Measurements from ENCODE around the gene KCND2. TPM values are rescaled to one million over a fixed set of nuclear protein-coding genes. Genes with fewer than 3 reads are reported as not detected.
"Not testable (repeated sequence)": the region's sequence is repeated elsewhere in the genome, so short reads cannot be mapped to it uniquely, and the experiment has no call there.

Gene KCND2
- total RNA-seq, 2 donors from 2014 or later: 3.5 to 7.0 TPM

GRCh38 chr7:120774481-120774880, 501.5 kb downstream of the KCND2 start:
- DNase-seq (ENCODE audit: low spot score): no peak
- intact Hi-C loops (cut with DNase I): no loop called here

- no peak for DNase-seq (ENCODE audit: low spot score)
- intact Hi-C loops (cut with DNase I): no loop called here
Measured at GRCh38 chr7:120775755-120776154, 502.8 kb downstream of the KCND2 start.

- DNase-seq (ENCODE audit: low spot score); intact Hi-C loops (cut with DNase I): not testable (repeated sequence)
Measured at GRCh38 chr7:120779078-120779477, 506.1 kb downstream of the KCND2 start.

GRCh38 chr7:120780451-120780850, 507.5 kb downstream of the KCND2 start:
- intact Hi-C loops (cut with DNase I); DNase-seq (ENCODE audit: low spot score): not testable (repeated sequence)

- intact Hi-C loops (cut with DNase I): no loop called here
Measured at GRCh38 chr7:120780938-120781337, 508.0 kb downstream of the KCND2 start.

GRCh38 chr7:120781924-120782323, 508.9 kb downstream of the KCND2 start:
- DNase-seq (ENCODE audit: low spot score); intact Hi-C loops (cut with DNase I): not testable (repeated sequence)

More at GRCh38 chr7:120780938-120781337, 508.0 kb downstream of the KCND2 start:
- DNase-seq (ENCODE audit: low spot score): no peak

- intact Hi-C loops (cut with DNase I): no loop called here
Measured at GRCh38 chr7:120783273-120783672, 510.3 kb downstream of the KCND2 start.

GRCh38 chr7:120783721-120784120, 510.7 kb downstream of the KCND2 start:
- no peak for DNase-seq (ENCODE audit: low spot score)
- intact Hi-C loops (cut with DNase I): no loop called here

More at GRCh38 chr7:120783273-120783672, 510.3 kb downstream of the KCND2 start:
- DNase-seq (ENCODE audit: low spot score): no peak

- DNase-seq (ENCODE audit: low spot score): no peak
- intact Hi-C loops (cut with DNase I): no loop called here
Measured at GRCh38 chr7:120785095-120785494, 512.1 kb downstream of the KCND2 start.

GRCh38 chr7:120792091-120792860, 519.3 kb downstream of the KCND2 start:
- intact Hi-C loops (cut with DNase I): loop anchor here in 1 of 2 donors (10.0 kb wide), 1 partner anchor 153 kb away; no protein-coding TSS in a partner anchor
- peak; percentile 91 for DNase-seq (ENCODE audit: low spot score)

GRCh38 chr7:120792861-120793130, 519.8 kb downstream of the KCND2 start:
- no peak for DNase-seq (ENCODE audit: low spot score)
- intact Hi-C loops (cut with DNase I): loop anchor here in 1 of 2 donors (10.0 kb wide), 1 partner anchor 152 kb away; no protein-coding TSS in a partner anchor

- DNase-seq (ENCODE audit: low spot score): no peak
- intact Hi-C loops (cut with DNase I): loop anchor here in 1 of 2 donors (10.0 kb wide), 1 partner anchor 151 kb away; no protein-coding TSS in a partner anchor
Measured at GRCh38 chr7:120793213-120793936, 520.4 kb downstream of the KCND2 start.

GRCh38 chr7:120794106-120794729, 521.2 kb downstream of the KCND2 start:
- intact Hi-C loops (cut with DNase I): loop anchor here in 1 of 2 donors (10.0 kb wide), 1 partner anchor 151 kb away; no protein-coding TSS in a partner anchor

GRCh38 chr7:120797026-120797645, 524.2 kb downstream of the KCND2 start:
- intact Hi-C loops (cut with DNase I): loop anchor here in 1 of 2 donors (10.0 kb wide), 1 partner anchor 148 kb away; no protein-coding TSS in a partner anchor

More at GRCh38 chr7:120794106-120794729, 521.2 kb downstream of the KCND2 start:
- DNase-seq (ENCODE audit: low spot score): no peak

GRCh38 chr7:120799147-120799546, 526.2 kb downstream of the KCND2 start:
- intact Hi-C loops (cut with DNase I): loop anchor here in 1 of 2 donors (10.0 kb wide), 1 partner anchor 146 kb away; no protein-coding TSS in a partner anchor
- DNase-seq (ENCODE audit: low spot score): no peak

More at GRCh38 chr7:120797026-120797645, 524.2 kb downstream of the KCND2 start:
- no peak for DNase-seq (ENCODE audit: low spot score)
